ENCODE data around the gene ST14.

- no peak for TF ChIP-seq EP300 (IDR thresholded peaks at IDR 0.05; ENCODE audit: low read depth)
- TF ChIP-seq CTCF (IDR thresholded peaks at IDR 0.05): no peak
- TF ChIP-seq POLR2AphosphoS5 (IDR thresholded peaks at IDR 0.05): peak in 2 of 3 donors; percentile 61 to 77
Measured at GRCh38 chr11:130145311-130145812, 14.2 kb upstream of the ST14 start.
